Psoas muscle (tissue), 8 donors: ENCODE results near the gene PPP2R5A. TPM values are rescaled to one million over a fixed set of nuclear protein-coding genes. Genes with fewer than 3 reads are reported as not detected.

Experiments used
- ATAC-seq, 4 donors: fragments of 200-7000 bp; cut with Tn5 transposase; one replicate each; pipeline ENCODE4 v1.9.1; 2020; ENCODE audit warnings: moderate library complexity in 3 of 4, mild to moderate bottlenecking in 2 of 4
- DNase-seq, 2 donors: peaks; one replicate each; pipeline ENCODE4 v3.0.0-alpha.2; 2020
- H3K27ac ChIP-seq: fragments of 200-600 bp; one replicate; pipeline ENCODE4 v1.8.0; 2022
- H3K27me3 ChIP-seq, 3 donors: fragments of 200-600 bp in 1 of 3; one replicate each; pipeline versions ENCODE4 v1.6.1 to v1.8.0; 2013 to 2022; ENCODE audit warnings: low read length in 2 of 3, mild to moderate bottlenecking in 2 of 3, moderate library complexity in 1 of 3; ENCODE audit not compliant: insufficient read depth in 3 of 3
- H3K36me3 ChIP-seq, 2 donors: fragments of 200-600 bp in 1 of 2; one replicate each; pipeline versions ENCODE4 v1.6.1 to v1.8.0; 2013 to 2022; ENCODE audit warnings: low read depth in 1 of 2, mild to moderate bottlenecking in 1 of 2, moderate library complexity in 1 of 2; ENCODE audit not compliant: insufficient read depth in 1 of 2
- H3K4me1 ChIP-seq: fragments of 200-600 bp; one replicate; pipeline ENCODE4 v1.8.0; 2022
- H3K4me3 ChIP-seq: fragments of 200-600 bp; one replicate; pipeline ENCODE4 v1.8.0; 2022; ENCODE audit warnings: mild to moderate bottlenecking
- H3K9me3 ChIP-seq: fragments of 200-600 bp; one replicate; pipeline ENCODE4 v1.8.0; 2022
- WGBS, 3 donors: extraction: QIAGEN DNeasy Blood & Tissue Kit; methylation state at CpG; one replicate each; pipeline versions ENCODE4 v1.1.6 to v1.1.7; 2013; 5-methylcytosine and 5-hydroxymethylcytosine counted together
- intact Hi-C, 2 donors: fragments of 100-400 bp; cut with DNase I; formaldehyde crosslinking; loops; one replicate each; pipeline versions ENCODE4 v1.11.0 to v1.14.2; 2022
- polyA plus RNA-seq, 3 donors: library from polyadenylated mRNA; stranded (reverse); fragments of 200-250 nt; gene quantifications; one replicate each; pipeline ENCODE4 v1.2.3, GENCODE V29; 2013
- total RNA-seq, 4 donors: library from RNA; stranded (reverse); fragmentation: NEBNext Ultra II Directional in 2 of 4; extraction: Animal tissue kit (Norgen Biotek cat#: 25700) in 2 of 4; gene quantifications; one replicate each; pipeline versions ENCODE4 v1.2.1 to v1.2.4, GENCODE V29; 2021 to 2023
- TF ChIP-seq, protein P1 (sequence below): fragments of 200-600 bp; IDR thresholded peaks from one replicate; pipeline ENCODE4 v1.8.0; 2022; ENCODE audit warnings: antibody characterized with exemption
- donor health status: healthy with polysubstance abuse.
- donor health status: DM: no; HTN: no; CAD: no; lungs with moderate emphysema.
- donor health status: Bipolar disorder and iron deficiency.
- donor health status: healthy.
- donor health status: DM: yes; HTN: yes; CAD: no.
- donor health status: DM: no; HTN: no; CAD: no.
- donor health status: DM: no; HTN: no; CAD: no.
- donor health status: DM: yes; HTN: yes; CAD: no.

PPP2R5A gene
- total and polyA plus RNA-seq, 7 donors = 27.7 to 55.1 (median 29.7) TPM

DNA sequence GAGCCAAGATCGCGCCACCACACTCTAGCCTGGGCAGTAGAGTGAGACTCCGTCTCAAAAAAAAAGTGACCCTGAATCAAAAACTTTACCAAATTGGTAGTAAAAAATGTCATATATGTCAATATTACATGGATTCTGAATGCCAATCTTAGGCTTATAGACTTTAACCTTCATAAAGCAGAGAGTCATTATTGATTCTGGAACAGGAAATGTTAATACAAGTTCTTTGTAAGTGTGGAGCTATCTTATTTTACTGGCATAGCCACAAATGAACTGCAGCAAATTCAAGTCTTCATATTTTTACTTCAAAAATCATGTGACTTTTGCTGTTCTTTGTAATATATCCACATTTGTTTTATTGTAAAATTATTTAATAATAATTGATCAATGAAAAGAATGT lies 41.3 kb downstream of the PPP2R5A start:
- intact Hi-C loops = no loop called here
- TF ChIP-seq, protein P1, sequence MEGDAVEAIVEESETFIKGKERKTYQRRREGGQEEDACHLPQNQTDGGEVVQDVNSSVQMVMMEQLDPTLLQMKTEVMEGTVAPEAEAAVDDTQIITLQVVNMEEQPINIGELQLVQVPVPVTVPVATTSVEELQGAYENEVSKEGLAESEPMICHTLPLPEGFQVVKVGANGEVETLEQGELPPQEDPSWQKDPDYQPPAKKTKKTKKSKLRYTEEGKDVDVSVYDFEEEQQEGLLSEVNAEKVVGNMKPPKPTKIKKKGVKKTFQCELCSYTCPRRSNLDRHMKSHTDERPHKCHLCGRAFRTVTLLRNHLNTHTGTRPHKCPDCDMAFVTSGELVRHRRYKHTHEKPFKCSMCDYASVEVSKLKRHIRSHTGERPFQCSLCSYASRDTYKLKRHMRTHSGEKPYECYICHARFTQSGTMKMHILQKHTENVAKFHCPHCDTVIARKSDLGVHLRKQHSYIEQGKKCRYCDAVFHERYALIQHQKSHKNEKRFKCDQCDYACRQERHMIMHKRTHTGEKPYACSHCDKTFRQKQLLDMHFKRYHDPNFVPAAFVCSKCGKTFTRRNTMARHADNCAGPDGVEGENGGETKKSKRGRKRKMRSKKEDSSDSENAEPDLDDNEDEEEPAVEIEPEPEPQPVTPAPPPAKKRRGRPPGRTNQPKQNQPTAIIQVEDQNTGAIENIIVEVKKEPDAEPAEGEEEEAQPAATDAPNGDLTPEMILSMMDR = no peak

DNA sequence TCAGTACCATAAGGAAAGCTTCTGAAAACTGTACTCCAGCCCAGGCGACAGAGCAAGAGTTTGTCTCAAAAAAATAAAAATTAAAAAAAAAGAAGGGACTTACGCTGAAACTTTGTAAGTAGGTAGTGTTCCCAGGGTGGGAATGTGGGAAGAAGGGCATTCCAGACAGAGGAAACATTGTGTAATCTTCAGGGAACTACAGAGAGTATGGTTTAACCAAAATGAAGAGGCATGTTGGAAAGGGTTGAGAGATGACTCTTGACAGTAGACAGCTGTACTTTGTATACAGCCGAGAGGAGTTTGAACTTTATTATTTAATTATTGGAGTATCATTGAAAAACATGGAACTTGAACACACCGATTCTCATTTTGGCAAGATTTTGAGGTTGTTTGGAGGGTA lies 43.0 kb downstream of the PPP2R5A start:
- Histone ChIP-seq H3K27ac (no peak overlapping the region), H3K9me3 (no peaks in the 10 kb centered on the region), H3K36me3 (peaks cover 0 to 29% of the 10 kb centered on the region in 2 donors), H3K4me1 (peaks cover 5% of the 10 kb centered on the region), H3K27me3 (no peaks in the 10 kb centered on the region), H3K4me3 (no peak overlapping the region)
- TF ChIP-seq, protein P1 = no peak
- DNase-seq (no peak), ATAC-seq (peak in 1 of 4 donors; percentile 19)
- intact Hi-C loops = no loop called here
- WGBS, 3 donors = 88 to 94% (median 90%) methylated on average over 4 of the region's 4 CpGs

More for the DNA sequence above, 41.3 kb downstream of the PPP2R5A start:
- Histone ChIP-seq H3K4me3 (no peak overlapping the region), H3K27ac (no peak overlapping the region), H3K36me3 (peaks cover 0 to 19% of the 10 kb centered on the region in 2 donors), H3K4me1 (peaks cover 5% of the 10 kb centered on the region), H3K27me3 (no peaks in the 10 kb centered on the region), H3K9me3 (no peaks in the 10 kb centered on the region)
- WGBS, 3 donors = 64 to 97% (median 81%) methylated on average over 3 of the region's 3 CpGs
- ATAC-seq (no peak), DNase-seq (no peak)

DNA sequence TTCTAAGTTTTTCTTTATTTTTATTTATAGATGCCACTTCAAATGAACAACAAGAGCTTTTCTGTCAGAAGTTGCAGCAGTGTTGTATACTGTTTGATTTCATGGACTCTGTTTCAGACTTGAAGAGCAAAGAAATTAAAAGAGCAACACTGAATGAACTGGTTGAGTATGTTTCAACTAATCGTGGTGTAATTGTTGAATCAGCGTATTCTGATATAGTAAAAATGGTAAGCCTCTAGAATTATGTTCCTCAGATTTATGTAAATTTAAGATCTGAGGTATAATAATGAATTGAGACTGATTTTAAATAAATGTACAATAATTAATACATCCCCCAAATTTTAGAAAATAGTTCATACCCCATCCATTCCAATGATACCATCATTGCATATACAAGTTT lies 43.9 kb downstream of the PPP2R5A start:
- 67 to 76% (median 68%) methylated on average over 2 of the region's 2 CpGs for WGBS, 3 donors
- H3K27me3 ChIP-seq = no peaks in the 10 kb centered on the region

DNA sequence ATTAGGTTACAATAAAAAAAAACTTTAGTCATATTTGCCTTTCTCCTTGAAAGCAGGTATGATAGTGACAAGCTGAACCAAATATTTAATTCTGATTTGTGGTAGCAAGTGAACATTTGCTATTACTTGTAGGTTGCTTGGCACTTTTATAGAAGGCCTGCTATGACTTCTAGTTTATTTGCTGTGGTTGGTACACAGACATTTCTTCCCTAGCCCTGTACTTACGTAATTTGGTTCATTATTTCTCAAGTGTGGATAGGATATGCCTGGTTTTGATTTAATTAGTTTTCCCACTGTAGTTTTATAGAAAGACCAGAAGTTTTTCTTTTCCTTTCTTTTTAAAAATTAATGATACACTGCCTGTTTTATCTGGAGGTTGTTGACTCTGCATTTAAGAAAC lies 55.9 kb downstream of the PPP2R5A start:
- TF ChIP-seq, protein P1 = no peak
- no peak overlapping the region for H3K27ac ChIP-seq
- no peaks in the 10 kb centered on the region for H3K4me1 ChIP-seq
- no peaks in the 10 kb centered on the region for H3K27me3 ChIP-seq
- DNase-seq (no peak), ATAC-seq (no peak)
- H3K9me3 ChIP-seq = no peaks in the 10 kb centered on the region
- H3K36me3 ChIP-seq = peaks cover 0 to 29% of the 10 kb centered on the region in 2 donors
- intact Hi-C loops = no loop called here
- 92 to 100% (median 94%) methylated on average over 1 of the region's 1 CpG for WGBS, 3 donors
- no peak overlapping the region for H3K4me3 ChIP-seq

More for the DNA sequence above, 43.9 kb downstream of the PPP2R5A start:
- TF ChIP-seq, protein P1 = no peak
- Histone ChIP-seq H3K36me3 (peaks cover 0 to 38% of the 10 kb centered on the region in 2 donors), H3K4me3 (no peak overlapping the region), H3K4me1 (peaks cover 5% of the 10 kb centered on the region), H3K27ac (no peak overlapping the region), H3K9me3 (no peaks in the 10 kb centered on the region)
- no peak for DNase-seq
- intact Hi-C loops = no loop called here
- ATAC-seq = no peak

DNA sequence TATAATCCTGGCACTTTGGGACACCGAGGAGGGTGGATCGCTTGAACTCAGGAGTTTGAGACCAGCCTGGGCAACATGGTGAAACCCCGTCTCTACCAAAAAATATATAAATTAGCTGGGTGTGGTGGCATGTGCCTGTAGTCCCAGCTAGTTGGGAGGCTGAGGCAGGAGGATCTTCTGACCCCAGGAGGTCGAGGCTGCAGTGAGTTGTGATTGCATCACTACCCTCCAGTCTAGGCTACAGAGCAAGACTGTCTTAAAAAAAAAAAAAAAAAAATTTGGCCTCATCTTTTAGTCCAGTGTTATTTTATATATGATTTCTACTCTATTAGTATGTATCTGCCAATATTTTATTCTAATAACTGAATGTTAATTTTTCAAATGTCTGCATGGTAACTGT lies 59.7 kb downstream of the PPP2R5A start:
- WGBS, 3 donors = 96 to 99% (median 96%) methylated on average over 4 of the region's 4 CpGs
- Histone ChIP-seq H3K9me3 (no peaks in the 10 kb centered on the region), H3K27ac (no peak overlapping the region), H3K36me3 (peaks cover 0 to 57% of the 10 kb centered on the region in 2 donors), H3K4me3 (no peak overlapping the region), H3K4me1 (no peaks in the 10 kb centered on the region), H3K27me3 (no peaks in the 10 kb centered on the region)
- TF ChIP-seq, protein P1 = no peak
- DNase-seq (no peak), ATAC-seq (no peak)
- intact Hi-C loops = no loop called here
